ENCODE measurements around the gene TXN2.
"Not testable (repeated sequence)": the region's sequence is repeated elsewhere in the genome, so short reads cannot be mapped to it uniquely, and the experiment has no call there.

Gene TXN2

DNA sequence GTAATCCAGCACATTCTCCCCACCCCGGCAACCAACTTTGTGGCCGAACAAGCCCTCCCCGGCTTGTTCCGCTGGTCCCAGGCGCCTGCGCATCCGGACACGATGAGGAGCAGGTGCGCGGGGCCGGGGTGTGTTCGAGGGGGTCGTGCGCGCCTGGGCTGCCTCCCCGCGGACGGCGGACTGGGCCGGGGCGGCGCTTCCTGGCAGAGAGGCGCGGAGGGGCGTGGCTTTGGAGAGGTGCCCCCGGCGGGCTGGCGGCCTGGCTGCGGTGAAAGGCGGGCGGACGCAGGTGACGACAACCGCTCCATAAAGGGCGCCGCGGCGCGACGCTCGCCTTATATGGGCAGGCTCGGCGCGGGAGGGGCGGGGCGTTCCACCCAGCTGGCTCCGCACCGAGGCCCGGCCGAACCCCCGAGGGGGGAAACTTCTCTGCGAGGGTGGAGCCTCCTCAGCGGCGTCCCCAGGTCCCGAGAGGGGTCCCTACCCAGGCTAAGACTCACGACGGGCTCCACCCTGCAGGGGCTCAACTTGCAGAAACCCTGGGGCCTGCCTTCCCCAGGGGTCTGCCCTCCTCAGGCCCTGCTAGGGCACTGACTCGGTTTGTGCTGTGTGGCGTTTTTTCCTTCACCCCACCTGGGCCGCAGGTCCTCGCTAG lies 26.4 kb downstream of the TXN2 start:
- peak; percentile 97 for DNase-seq

DNA sequence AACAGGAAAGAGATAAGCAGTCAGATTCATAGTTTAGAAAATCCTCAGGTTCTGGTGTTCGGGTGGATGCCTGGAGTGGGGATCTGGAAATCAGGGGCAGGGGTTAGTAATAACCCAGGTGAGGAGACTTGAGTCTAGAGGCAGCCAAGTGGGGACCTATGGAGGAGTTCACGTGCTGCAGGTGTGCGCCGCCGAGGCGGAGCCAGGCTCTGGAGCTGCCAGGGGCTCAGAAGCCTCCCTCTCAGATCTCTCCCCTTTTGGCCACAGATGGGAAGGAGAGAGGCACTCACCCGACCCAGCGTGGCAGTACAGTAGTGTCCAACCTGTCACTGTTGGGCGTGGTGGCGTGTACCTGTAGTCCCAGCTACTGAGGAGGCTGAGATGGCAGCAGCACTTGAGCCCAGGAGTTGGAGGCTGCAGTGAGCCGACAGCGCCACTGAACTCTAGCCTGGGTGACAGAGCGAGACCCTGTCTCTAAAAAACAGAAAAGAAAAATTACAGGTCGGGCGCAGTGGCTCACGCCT lies 27.5 kb downstream of the TXN2 start:
- no peak for DNase-seq

DNA sequence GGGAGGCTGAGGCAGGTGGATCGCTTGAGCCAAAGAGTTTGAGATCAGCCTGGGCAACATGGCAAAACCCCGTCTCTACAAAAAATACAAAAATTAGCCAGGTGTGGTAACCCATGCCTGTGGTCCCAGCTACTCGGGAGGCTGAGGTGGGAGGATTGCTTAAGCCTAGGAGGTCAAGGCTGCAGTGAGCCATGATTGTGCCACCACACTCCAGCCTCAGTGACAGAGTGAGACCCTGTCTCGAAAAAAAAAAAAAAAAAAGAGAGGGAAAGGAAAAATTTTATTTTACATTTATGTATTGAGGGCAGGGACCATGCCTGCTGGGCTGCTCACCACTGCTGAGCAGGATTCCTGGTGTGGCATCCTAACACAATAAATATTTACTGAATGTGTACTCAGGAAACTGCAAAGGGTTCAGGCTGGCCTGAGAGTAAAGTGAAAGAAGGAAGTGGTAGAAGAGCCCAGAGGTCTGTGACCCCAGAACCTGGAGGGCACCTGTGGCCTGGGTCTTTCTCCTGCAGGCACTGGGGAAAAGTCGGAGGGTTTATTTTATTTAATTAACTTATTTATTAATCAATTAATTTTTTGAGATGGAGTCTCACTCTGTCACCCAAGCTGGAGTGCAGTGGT lies 28.3 kb downstream of the TXN2 start:
- not testable (repeated sequence) for DNase-seq

DNA sequence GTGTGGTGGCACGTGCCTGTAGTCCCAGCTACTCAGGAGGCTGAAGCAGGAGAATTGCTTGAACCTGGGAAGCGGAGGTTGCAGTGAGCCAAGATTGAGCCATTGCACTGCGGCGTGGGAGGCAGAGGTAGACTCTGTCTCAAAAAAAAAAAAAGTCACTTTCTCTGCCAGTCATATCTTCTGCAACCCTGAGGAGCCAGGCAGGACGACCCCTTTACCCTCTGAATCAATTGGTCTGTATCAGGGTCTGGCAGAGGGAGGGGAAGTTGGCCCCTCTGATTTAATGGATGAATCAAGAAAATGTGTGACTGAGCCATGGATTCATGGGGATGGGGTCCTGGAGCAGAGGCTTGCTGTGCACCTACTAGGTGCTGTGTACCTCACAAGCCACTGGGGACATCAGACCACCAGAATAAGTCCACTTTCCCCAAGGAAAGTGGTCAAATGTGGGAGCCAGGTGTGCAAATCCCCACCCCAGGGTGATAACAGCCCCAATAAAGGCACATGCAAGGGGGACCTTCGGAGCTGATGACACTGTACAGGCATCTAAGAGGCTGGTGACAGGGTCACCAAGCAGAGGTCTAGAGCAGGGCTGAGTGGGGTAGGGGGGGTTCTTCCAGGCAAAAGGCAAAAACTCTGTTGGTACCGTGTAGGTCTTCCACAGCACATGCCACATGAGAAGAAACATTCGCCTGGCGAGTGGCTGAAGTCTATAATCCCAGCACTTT lies 29.0 kb downstream of the TXN2 start:
- no peak for DNase-seq

DNA sequence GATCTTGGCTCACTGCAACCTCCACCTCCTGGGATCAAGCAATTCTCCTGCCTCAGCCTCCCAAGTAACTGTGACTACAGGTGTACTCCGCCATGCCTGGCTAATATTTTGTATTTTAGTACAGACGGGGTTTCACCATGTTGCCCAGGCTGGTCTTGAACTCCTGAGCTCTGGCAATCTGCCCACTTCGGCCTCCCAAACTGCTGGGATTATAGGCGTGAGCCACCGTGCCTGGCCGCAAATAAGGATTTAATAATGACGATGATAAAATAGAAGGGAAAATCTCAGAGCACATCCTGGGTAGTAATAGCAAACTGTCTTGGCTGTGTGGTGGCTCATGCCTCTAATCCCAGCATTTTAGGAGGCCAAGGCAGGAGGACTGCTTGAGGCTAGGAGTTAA lies 30.5 kb downstream of the TXN2 start:
- DNase-seq = not testable (repeated sequence)

DNA sequence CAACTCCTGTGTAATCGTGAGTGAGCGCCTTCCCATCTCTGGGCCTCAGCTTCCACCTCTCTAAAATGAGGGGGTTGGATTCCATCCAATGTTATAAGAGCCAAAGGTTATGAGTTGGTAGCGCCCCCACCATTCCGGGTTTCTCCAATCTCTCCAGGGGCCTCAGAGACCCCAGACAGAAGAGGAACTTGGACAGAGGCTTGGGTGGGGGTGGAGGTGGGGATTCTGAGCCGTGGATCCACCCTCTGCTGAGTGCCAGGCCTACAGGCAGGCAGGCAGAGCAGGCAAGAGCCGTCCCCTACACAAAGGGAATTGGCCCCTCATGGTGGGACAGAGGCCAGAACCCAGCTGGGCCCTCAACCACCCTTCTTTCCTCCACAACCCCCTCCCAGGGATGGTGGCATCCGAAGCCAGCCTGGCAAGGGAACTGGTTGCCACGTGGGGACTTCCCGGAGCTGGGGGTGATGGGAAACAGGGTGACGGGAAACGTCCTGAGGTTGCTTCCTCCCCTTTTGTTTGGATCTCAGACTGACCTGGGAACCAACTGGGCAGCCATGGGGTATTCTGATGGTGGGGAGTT lies 31.8 kb downstream of the TXN2 start:
- DNase-seq = no peak

DNA sequence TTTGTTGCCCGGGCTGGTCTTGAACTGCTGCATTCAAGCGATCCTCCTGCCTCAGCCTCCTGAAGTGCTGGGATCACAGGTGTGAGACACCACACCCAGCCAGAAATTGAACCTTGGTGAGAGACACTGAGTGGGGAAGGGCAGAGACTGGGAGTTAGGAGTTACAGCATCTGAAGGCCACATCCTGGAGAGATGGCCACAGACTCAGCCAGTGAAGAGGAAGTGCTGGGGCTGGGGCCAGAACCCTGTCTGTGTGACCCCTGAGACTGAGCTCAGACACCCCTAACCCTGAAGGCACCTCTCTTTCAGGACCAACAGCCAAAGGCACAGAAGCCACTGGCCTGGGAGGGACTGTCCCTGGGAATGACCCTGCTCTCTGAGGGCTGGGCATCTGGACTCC lies 33.8 kb downstream of the TXN2 start:
- DNase-seq = no peak

DNA sequence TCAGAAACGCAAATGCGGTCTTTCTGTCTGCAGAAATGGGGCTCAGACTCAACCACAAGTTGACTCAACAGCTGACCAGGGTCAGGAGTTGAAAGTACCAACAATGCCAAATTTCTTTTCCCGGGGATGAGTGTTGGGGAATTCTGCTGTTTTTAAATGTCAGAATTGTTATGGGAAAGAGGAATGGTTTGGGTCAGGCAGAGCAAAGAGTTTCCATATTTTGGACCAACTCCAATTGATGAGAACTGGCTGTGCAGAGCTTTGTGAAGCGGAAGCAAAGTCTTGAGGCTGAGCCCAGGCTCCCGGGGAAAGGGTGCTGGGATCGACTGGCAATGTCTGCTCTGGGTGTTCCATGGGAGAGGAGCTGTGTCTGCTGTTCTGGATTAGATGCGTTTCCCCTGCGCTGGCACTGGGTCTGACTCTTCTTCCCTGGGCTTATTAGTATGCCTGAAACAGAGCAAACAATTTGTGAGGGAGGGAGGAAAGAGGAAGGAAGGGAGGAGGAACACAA lies 36.2 kb downstream of the TXN2 start:
- DNase-seq = no peak

DNA sequence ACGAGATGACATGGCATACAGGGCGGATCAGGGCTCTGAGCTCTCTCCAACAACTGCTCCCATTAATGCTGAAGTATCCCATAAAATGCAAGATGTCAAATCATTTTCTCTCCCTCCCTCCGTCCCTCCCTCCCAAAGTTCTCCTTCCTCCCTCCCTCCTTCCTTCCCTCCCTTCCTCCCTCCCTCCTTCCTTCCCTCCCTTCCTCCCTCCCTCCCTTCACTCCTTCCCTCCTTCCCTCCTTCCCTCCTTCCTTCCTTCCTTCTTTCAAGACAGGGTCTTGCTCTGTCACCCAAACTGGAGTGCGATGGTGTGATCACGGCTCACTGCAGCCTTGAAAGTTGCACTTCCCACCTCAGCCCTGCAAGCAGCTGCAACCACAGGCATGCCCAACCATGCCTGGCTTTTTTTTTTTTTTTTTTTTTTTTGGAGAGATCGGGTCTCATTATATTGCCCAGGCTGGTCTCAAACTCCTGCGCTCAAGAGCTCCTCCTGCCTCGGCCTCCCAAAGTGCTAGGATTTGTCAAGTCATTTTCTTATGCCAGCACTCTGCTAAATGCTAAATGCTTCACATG lies 38.2 kb downstream of the TXN2 start:
- DNase-seq = no peak

DNA sequence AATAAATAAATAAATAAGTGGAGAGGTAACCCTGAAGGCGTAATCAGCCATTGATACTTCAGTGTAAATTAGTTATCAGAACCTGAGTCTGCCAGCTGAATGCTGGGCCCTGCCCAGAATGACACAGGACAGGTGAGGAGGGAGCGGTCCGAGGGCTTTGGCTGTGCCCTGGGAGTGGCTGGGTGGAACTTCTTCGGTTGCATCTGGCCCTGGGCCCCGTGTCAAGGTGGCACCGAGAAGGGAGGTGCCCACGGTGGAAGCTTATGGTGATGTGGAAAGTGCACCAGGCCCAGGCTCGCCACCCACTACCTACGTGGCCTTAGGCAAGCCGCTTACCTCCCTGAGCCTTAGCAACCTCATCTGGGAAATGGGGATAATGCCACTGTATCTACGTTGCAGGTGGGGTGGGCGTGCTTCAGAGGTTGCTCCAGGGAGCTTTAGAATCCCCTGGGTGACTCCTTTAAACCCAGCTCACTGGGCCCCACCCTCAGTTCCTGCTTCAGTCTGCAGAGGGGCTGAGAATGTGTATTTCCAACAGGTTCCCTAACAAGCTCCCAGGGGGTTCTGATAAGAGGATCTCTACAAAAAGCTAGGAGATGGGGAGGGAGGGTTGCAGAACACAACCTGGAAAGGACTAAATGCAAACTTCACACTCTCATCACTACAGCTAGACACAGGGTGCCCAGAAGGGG lies 38.8 kb downstream of the TXN2 start:
- DNase-seq = no peak

DNA sequence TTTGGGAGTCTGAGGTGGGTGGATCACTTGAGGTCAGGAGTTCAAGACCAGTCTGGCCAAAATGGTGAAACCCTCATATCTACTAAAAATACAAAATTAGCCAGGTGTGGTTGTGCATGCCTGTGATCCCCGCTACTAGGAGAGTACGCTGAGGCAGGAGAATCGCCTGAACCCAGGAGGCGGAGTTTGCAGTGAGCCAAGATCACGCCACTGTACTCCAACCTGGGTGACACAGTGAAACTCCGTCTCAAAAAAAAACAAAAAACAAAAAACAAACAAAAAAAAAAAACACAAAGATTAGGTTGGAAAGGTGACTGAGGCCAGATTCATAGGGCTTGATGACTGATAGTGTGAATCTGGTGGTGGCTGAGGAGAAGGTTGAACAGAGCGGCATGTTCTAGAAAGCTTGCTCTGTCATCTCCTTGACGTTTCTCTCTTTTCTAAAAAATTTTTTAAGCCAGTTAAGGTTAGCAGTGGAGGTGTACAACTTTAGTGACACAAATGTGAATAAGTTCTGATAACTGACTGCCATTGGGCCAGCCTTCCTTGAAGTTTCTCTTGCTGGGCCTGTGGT lies 40.9 kb downstream of the TXN2 start:
- DNase-seq = no peak

DNA sequence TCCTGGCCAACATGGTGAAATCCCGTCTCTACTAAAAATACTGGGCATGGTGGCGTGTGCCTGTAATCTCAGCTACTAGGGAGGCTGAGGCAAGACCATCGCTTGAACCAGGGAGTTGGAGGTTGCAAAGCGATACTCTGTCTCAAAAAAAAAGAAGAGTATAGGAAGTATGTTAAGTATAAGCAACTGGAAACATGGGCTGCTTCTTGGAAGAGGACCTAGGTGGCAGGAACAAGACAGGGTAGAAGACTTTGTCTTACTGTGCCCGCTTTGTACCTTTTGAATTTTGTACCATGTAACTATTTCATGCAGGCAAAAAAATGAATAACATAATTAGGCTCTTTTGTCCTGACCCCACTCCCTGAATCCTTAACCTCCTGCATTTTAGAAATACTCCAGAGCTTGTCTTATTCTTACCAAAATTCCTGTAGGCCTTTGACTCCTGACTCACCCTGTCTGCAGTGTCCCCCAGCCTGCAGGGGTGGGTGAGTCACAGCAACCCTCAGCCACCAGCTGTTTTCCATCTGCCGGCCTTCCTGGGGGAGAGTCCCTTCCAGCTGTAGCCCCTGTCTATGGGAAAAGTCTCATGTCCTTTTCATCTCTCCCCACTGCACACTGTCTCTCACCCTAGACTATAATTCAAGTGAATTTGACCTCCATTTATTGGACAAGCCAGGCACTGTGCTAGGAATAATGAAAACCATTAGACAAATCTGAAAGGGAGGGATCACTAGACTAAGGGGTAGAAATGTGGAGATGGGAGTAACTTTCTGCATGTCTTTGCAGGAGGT lies 41.8 kb downstream of the TXN2 start:
- no peak for DNase-seq

DNA sequence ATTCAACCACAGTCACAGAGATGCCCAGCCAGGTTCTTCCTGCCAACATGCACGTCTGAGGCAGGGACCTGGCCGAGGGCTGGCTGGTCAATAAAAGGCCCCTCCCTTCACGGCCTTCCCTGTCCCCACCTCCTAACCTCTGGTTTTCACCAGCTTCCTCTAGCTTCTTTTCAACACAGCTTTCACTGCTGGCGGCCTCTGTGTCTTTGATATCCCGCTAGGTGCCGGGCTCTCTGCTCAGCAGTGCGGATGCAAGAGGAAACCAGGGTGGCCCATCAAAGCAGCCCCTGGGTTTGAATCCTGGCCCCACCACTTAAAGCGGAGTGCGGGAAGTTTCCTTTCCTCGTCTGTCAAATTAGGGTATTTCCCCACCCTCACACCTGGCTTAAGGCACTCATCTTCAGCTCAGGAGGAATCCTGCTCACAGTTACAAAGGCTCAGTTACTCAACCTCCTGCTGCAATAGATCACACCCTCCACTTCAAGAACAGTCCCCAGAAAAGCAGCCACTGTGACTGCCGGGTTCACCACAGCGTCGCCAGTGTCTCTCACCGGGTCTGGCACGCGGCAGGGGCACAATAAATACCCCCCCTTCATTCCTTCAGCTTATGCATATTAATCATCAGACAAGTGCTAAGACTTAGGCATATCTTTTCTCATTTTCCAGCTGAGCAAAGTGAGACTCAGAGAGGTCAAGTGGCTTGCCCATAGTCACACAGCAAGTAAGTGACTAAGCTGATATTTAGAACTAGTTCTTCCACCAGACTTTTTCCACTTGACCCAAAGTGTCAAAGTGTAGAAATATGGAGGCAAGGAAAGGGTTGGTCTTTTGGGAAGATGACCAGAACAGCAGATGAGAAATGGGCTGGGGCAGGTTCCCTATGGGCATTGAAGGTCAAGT lies 45.7 kb downstream of the TXN2 start:
- no peak for DNase-seq

DNA sequence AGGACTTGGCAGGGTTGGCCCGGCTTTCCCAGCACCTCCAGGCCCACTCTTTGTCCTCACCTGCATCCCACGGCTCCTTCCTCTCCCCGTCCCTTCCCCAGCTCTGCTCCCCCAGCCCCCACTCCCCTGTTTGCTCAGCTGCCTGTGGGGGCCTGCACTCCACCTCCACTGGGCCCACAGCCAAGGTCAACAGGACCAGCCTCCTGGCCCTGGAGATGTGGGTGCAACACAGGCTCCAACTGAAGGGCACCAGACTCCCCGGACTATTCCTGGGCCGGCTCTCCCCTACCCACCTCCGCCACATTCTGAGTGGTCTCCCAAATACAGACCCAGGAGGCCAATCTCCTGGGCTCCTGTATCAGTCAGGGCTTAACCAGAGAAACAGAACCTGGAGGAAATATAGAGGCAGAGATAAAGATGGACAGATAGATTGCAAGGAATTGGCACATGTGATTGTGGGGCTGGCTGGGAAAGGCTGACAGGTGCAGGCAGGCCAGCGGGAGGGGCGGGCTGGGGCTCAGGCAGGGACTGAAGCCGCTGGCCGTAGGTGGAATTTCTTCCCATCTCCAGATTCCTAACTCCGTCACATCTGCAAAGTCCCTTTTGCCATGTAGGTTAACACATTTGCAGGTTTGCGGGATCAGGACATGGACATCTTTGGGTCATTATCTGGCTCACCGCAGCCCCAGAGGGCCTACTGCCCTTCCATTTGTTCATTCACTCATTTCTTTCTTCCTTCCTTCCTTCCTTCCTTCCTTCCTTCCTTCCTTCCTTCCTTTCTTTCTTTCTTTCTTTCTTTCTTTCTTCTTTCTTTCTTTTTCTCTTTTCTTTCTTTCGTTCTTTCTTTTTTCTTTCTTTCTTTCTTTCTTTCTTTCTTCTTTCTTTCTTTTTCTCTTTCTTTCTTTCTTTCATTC lies 47.9 kb downstream of the TXN2 start:
- DNase-seq = peak; percentile 93

DNA sequence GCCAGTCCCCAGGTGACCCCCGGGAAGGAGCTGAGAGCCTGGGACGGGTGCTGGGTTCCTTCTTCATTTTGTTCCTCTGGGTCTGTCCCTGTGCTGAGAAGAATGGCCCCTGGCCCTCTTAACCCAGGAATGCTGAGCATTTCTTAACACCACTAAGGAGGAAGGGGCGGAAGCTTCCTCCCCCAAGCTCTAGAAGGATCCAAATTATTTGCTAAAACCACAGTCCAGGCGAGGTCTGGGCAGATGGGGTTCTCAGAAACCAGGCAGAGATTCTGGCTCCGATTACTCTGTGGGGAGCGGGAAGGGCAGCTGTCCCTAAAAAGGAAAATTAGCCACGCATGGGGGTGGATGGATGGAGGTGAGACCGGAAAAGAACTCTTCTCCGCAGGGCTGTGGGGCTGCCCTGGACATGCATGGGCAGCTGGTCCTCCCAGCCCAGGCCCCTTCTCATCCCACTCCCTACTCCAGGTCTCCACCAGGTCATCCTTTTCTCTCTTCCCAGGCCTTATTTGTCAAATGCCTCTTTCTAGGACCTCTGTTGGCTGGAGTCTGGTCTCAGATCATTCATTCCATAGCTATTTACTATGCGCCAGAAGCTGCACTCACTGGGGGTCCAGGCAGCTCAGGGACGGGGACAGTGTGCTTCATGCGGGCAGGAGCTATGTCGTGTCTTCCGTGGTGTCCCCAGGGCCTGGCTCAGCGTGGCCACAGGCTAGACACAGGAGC lies 48.7 kb downstream of the TXN2 start:
- DNase-seq = no peak

DNA sequence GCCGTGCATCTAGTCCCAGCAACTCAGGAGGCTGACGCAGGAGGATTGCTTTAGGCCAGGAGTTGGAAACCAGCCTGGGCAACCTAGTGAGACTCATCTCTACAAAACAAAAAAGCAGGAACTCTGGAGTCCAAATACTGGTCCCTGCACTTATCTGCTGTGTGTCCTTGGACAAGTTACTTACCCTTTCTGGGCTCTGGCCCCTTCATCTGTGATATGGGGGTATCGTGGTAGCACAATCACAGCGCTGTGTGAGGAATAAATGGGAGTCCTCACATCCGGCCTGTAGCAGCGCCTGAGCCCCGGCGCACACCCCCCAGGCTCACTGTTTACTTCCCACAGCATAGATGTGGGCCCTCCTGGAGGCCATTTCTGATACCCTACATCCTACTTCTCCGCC lies 49.5 kb downstream of the TXN2 start:
- no peak for DNase-seq

DNA sequence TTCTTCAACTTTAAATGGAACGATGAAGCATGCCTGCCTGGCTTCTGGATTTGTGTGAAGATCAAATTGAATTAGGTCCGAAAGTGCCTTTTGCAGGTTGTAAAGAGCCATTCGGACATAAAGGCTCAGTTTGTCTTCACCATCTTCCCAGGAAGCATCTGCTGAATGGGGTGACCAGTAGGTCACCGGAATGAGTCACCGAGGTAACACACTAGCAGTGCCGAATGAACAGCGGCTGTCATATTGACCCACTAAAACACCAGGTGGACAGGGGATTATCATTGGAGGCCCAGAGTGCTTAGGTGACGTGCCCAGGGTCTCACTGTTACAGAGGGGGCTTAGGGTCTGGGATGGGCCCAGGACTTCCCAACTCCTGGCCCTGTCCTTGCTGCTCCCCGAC lies 50.6 kb downstream of the TXN2 start:
- DNase-seq = no peak

DNA sequence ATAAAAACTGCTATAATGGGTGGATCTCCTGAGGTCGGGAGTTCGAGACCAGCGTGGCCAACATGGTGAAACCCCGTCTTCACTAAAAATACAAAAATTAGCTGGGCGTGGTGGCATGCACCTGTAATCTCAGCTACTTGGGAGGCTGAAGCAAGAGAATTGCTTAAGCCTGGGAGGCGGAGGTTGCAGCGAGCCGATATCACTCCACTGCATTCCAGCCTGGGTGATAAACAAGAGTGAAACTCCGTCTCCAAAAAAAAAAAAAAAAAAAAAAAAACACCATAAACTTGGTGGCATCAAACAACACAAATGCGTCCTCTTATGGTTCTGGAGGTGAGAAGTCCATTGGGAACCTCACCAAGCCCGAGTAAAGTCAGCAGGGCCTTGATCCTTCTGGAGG lies 53.5 kb downstream of the TXN2 start:
- DNase-seq = not testable (repeated sequence)

Measured in COR-L47 (cell line).